ENCODE measurements around the gene ZC2HC1B. TPM values are rescaled to one million over a fixed set of nuclear protein-coding genes. Genes with fewer than 3 reads are reported as not detected.
"Not testable (repeated sequence)": the region's sequence is repeated elsewhere in the genome, so short reads cannot be mapped to it uniquely, and the experiment has no call there.

The ZC2HC1B gene
- total RNA-seq, 1 experiment from 2014 or later = not detected

DNA sequence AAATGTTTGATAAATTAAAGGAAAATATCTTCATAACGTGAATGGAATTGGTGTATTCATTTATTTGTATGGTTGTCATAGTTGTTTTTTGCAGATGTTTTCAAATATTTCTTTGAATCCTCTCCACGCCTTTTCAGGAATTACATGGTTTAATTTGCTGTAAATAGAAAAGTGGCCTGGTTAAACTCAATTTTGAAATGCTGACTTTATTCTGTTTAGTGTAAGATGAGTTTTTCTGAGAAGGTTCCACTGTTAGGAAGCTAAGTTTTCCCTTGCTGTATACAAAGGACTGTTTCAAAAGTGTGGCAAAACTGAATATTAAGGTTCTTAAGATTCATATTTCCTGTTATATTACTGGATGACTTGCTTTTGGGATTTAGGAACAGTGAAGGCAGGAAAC lies 503 bp upstream of the ZC2HC1B start:
- Histone ChIP-seq H3K4me3 (ENCODE audit: low read depth, low read length) (no peak overlapping the region), H3K4me1 (no peaks in the 10 kb centered on the region), H3K9me3 (no peaks in the 10 kb centered on the region; the same call in 1 of the 2 replicates), H3K27me3 (replicated peaks; ENCODE audit: control insufficient read depth, insufficient read depth, low read length) (no peaks in the 10 kb centered on the region), H3K36me3 (ENCODE audit: control insufficient read depth, insufficient read depth, low read length) (peaks cover 2% of the 10 kb centered on the region)
- DNase-seq = no peak
- ChIA-PET POLR2A (no interaction called here), CTCF (no interaction called here)
- no peak overlapping the region for H3K4me3 Mint-ChIP-seq (ENCODE audit: unreplicated experiment)
- no peaks in the 10 kb centered on the region for H3K27me3 Mint-ChIP-seq (ENCODE audit: insufficient read depth, unreplicated experiment)
- H3K9me3 Mint-ChIP-seq (ENCODE audit: unreplicated experiment) = peaks cover 13% of the 10 kb centered on the region
- TF ChIP-seq, protein P1, sequence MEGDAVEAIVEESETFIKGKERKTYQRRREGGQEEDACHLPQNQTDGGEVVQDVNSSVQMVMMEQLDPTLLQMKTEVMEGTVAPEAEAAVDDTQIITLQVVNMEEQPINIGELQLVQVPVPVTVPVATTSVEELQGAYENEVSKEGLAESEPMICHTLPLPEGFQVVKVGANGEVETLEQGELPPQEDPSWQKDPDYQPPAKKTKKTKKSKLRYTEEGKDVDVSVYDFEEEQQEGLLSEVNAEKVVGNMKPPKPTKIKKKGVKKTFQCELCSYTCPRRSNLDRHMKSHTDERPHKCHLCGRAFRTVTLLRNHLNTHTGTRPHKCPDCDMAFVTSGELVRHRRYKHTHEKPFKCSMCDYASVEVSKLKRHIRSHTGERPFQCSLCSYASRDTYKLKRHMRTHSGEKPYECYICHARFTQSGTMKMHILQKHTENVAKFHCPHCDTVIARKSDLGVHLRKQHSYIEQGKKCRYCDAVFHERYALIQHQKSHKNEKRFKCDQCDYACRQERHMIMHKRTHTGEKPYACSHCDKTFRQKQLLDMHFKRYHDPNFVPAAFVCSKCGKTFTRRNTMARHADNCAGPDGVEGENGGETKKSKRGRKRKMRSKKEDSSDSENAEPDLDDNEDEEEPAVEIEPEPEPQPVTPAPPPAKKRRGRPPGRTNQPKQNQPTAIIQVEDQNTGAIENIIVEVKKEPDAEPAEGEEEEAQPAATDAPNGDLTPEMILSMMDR (IDR thresholded peaks at IDR 0.05; ENCODE audit: insufficient read depth in 1 of 2, low read depth in 1 of 2, low read length in 1 of 2, severe bottlenecking in 1 of 2, unreplicated experiment in 1 of 2) = no peak
- peaks cover 40% of the 10 kb centered on the region for H3K36me3 Mint-ChIP-seq (ENCODE audit: insufficient read depth, unreplicated experiment)
- intact Hi-C loops (cut with micrococcal nuclease; ENCODE audit: unreplicated experiment) = no loop called here
- BruUV-seq (replicated peaks) = no TSS peak
- H3K27ac Mint-ChIP-seq (ENCODE audit: unreplicated experiment) = no peak overlapping the region
- H3K4me1 Mint-ChIP-seq (ENCODE audit: low read depth, unreplicated experiment) = no peaks in the 10 kb centered on the region

DNA sequence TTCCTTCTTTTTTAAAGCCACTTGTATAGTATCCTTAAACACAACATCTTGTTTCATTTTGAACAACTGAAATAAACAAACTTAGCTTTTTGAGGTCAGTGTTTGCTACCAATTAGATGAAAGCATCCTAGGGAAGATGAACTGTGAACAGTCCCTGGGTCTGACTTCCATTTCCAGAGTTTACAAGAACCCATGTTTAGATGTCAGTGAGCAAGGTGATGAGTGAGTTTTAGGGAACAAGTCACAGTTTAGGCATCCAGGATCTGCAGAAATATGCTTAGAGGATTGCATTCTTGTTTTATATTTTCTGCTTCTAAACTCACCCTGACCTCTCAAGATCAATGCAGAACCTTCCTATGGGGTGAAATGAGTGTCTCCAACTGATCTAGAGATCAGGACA lies 3.0 kb downstream of the ZC2HC1B start:
- no peak overlapping the region for H3K4me3 ChIP-seq (ENCODE audit: low read depth, low read length)
- no peaks in the 10 kb centered on the region for H3K4me1 Mint-ChIP-seq (ENCODE audit: low read depth, unreplicated experiment)
- H3K27ac Mint-ChIP-seq (ENCODE audit: unreplicated experiment) = no peak overlapping the region
- no peak for DNase-seq
- no peaks in the 10 kb centered on the region for H3K27me3 Mint-ChIP-seq (ENCODE audit: insufficient read depth, unreplicated experiment)
- H3K36me3 ChIP-seq (ENCODE audit: control insufficient read depth, insufficient read depth, low read length) = no peaks in the 10 kb centered on the region; the same call in 1 of the 2 replicates
- intact Hi-C loops (cut with micrococcal nuclease; ENCODE audit: unreplicated experiment) = no loop called here
- no peak overlapping the region for H3K4me3 Mint-ChIP-seq (ENCODE audit: unreplicated experiment)
- H3K27me3 ChIP-seq (replicated peaks; ENCODE audit: control insufficient read depth, insufficient read depth, low read length) = no peaks in the 10 kb centered on the region
- POLR2A ChIA-PET = no interaction called here
- H3K9me3 ChIP-seq = no peaks in the 10 kb centered on the region; the same call in 1 of the 2 replicates
- TF ChIP-seq, protein P1 (IDR thresholded peaks at IDR 0.05; ENCODE audit: insufficient read depth in 1 of 2, low read depth in 1 of 2, low read length in 1 of 2, severe bottlenecking in 1 of 2, unreplicated experiment in 1 of 2) = no peak
- H3K4me1 ChIP-seq = no peaks in the 10 kb centered on the region
- no TSS peak for BruUV-seq (replicated peaks)
- H3K36me3 Mint-ChIP-seq (ENCODE audit: insufficient read depth, unreplicated experiment) = peaks cover 15% of the 10 kb centered on the region
- CTCF ChIA-PET = no interaction called here
- peaks cover 15% of the 10 kb centered on the region for H3K9me3 Mint-ChIP-seq (ENCODE audit: unreplicated experiment)

DNA sequence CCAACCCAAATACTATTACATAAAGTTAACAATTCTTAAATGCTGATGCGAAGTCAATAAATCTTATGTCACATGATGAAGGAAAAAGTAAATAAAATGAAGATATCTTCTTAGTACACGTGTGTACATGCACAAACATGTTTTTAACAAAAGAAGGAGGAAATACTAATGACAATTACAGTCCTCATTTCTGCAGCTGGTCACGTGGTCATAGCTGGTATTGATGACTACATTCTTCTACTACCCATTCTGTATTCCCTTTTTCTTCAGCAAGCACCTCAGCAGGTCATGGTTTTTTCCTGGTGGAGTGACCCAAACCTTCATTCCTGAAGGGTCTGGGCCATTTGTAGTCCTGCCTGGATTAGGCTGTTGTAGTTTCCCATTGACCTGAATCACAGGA lies 4.5 kb downstream of the ZC2HC1B start:
- H3K36me3 Mint-ChIP-seq (ENCODE audit: insufficient read depth, unreplicated experiment); POLR2A ChIA-PET; intact Hi-C loops (cut with micrococcal nuclease; ENCODE audit: unreplicated experiment); CTCF ChIA-PET; H3K4me3 Mint-ChIP-seq (ENCODE audit: unreplicated experiment); H3K36me3 ChIP-seq (ENCODE audit: control insufficient read depth, insufficient read depth, low read length); BruUV-seq (replicated peaks); H3K27ac Mint-ChIP-seq (ENCODE audit: unreplicated experiment); H3K27me3 Mint-ChIP-seq (ENCODE audit: insufficient read depth, unreplicated experiment); H3K27me3 ChIP-seq (replicated peaks; ENCODE audit: control insufficient read depth, insufficient read depth, low read length); H3K4me1 ChIP-seq; H3K4me3 ChIP-seq (ENCODE audit: low read depth, low read length); DNase-seq; H3K4me1 Mint-ChIP-seq (ENCODE audit: low read depth, unreplicated experiment); H3K9me3 ChIP-seq: not testable (repeated sequence)
- H3K9me3 Mint-ChIP-seq (ENCODE audit: unreplicated experiment) = peaks cover 17% of the 10 kb centered on the region

DNA sequence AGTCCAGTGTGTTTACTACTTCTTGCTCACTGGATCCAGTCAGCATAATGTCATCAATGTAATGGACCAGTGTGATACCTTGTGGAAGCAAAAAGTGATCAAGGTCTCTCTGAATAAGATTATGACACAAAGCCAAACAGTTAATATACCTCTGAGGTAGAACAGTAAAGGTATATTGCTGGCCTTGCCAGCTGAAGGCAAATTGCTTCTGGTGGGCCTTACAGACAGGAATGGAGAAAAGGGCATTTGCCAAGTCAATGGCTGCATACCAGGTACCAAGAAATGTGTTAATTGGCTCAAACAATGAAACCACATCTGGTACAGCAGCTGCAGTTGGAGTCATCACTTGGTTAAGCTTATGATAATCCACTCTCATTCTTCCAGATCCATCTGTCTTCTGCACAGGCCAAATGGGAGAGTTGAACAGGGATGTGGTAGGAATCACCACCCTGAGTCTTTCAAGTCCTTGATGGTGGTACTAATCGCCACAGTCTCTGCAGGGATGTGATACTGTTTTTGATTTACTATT lies 7.0 kb downstream of the ZC2HC1B start:
- H3K9me3 ChIP-seq; CTCF ChIA-PET; H3K27me3 ChIP-seq (replicated peaks; ENCODE audit: control insufficient read depth, insufficient read depth, low read length); H3K4me1 Mint-ChIP-seq (ENCODE audit: low read depth, unreplicated experiment); H3K4me3 Mint-ChIP-seq (ENCODE audit: unreplicated experiment); H3K27me3 Mint-ChIP-seq (ENCODE audit: insufficient read depth, unreplicated experiment); DNase-seq; intact Hi-C loops (cut with micrococcal nuclease; ENCODE audit: unreplicated experiment); H3K4me1 ChIP-seq; H3K27ac Mint-ChIP-seq (ENCODE audit: unreplicated experiment); POLR2A ChIA-PET; H3K4me3 ChIP-seq (ENCODE audit: low read depth, low read length); H3K36me3 Mint-ChIP-seq (ENCODE audit: insufficient read depth, unreplicated experiment); H3K36me3 ChIP-seq (ENCODE audit: control insufficient read depth, insufficient read depth, low read length); BruUV-seq (replicated peaks): not testable (repeated sequence)
- peaks cover 36% of the 10 kb centered on the region for H3K9me3 Mint-ChIP-seq (ENCODE audit: unreplicated experiment)

All from Caco-2 (cell line).